Spleen (tissue), 11 donors: Measurements from ENCODE around the gene FAM117A. TPM values are rescaled to one million over a fixed set of nuclear protein-coding genes. Genes with fewer than 3 reads are reported as not detected.
A peak's percentile ranks its signal among the peaks of the same experiment; 100 is the strongest.

Experiments
- DNase-seq: peaks from one replicate; pipeline ENCODE4 v3.0.0-alpha.2; 2020
- H3K27ac ChIP-seq, 8 donors: fragments of 200-600 bp; sonication (generic) in 7 of 8; 1 replicate in 4 of 8; 2 replicates in 4 of 8; pipeline versions ENCODE4 v1.5.0 to v1.8.0; 2016 to 2021; ENCODE audit warnings: inconsistent platforms in 4 of 8, mild to moderate bottlenecking in 4 of 8, moderate library complexity in 1 of 8
- H3K27me3 ChIP-seq, 7 donors: fragments of 200-600 bp; sonication (generic) in 6 of 7; replicated peaks in 1 of 7; 1 replicate in 4 of 7; 2 replicates in 3 of 7; pipeline versions ENCODE4 v1.5.0 to v1.8.0; 2016 to 2021; ENCODE audit warnings: inconsistent platforms in 3 of 7, mild to moderate bottlenecking in 1 of 7
- H3K36me3 ChIP-seq, 6 donors: fragments of 200-600 bp; sonication (generic) in 5 of 6; 1 replicate in 4 of 6; 2 replicates in 2 of 6; pipeline versions ENCODE4 v1.5.0 to v1.8.0; 2016 to 2021; ENCODE audit warnings: inconsistent platforms in 2 of 6
- H3K4me1 ChIP-seq, 6 donors: fragments of 200-600 bp; sonication (generic) in 5 of 6; 1 replicate in 3 of 6; 2 replicates in 3 of 6; pipeline versions ENCODE4 v1.5.0 to v1.8.0; 2016 to 2021; ENCODE audit warnings: inconsistent platforms in 3 of 6
- H3K4me3 ChIP-seq, 8 donors: fragments of 200-600 bp; sonication (generic) in 7 of 8; 1 replicate in 4 of 8; 2 replicates in 4 of 8; pipeline versions ENCODE4 v1.5.0 to v1.8.0; 2016 to 2021; ENCODE audit warnings: inconsistent platforms in 4 of 8, mild to moderate bottlenecking in 4 of 8, moderate library complexity in 2 of 8
- H3K9me3 ChIP-seq, 8 donors: fragments of 200-600 bp; sonication (generic) in 7 of 8; 1 replicate in 4 of 8; 2 replicates in 4 of 8; pipeline versions ENCODE4 v1.5.0 to v1.8.0; 2016 to 2021; ENCODE audit warnings: inconsistent platforms in 4 of 8
- CTCF ChIP-seq, 11 experiments: fragments of 200-600 bp in 7 of 11; fragments of 450-650 bp in 4 of 11; sonication (generic) in 4 of 11; IDR thresholded peaks in 8 of 11; conservative IDR thresholded peaks in 3 of 11; 1 replicate in 7 of 11; 2 replicates in 4 of 11; pipeline versions ENCODE4 v1.4.0 to v1.8.0; 2016 to 2021; ENCODE audit warnings: antibody characterized with exemption in 11 of 11, inconsistent platforms in 4 of 11, mild to moderate bottlenecking in 1 of 11
- POLR2A ChIP-seq, 3 donors: fragments of 450-650 bp; IDR thresholded peaks; one replicate each; pipeline ENCODE4 v1.5.1; 2017; ENCODE audit warnings: antibody characterized with exemption in 3 of 3, mild to moderate bottlenecking in 1 of 3
- POLR2AphosphoS5 ChIP-seq, 3 donors: sonication (generic); formaldehyde crosslinking; IDR thresholded peaks; one replicate each; pipeline ENCODE4 v1.5.1; 2017; ENCODE audit warnings: antibody characterized with exemption in 3 of 3
- WGBS, 5 donors: extraction: QIAGEN DNeasy Blood & Tissue Kit in 3 of 5; methylation state at CpG; one replicate each; pipeline versions ENCODE4 v1.1.5 to v1.1.7; 2013 to 2018; 5-methylcytosine and 5-hydroxymethylcytosine counted together
- intact Hi-C: fragments of 100-400 bp; cut with DNase I; formaldehyde crosslinking; loops from one replicate; pipeline ENCODE4 v1.15.0; 2023; ENCODE audit warnings: low total_unique reads
- polyA plus RNA-seq, 3 donors: library from polyadenylated mRNA; stranded (reverse); fragments of 200-250 nt; gene quantifications; one replicate each; pipeline ENCODE4 v1.2.1, GENCODE V29; 2013
- total RNA-seq, 7 donors: library from RNA; depleted of rRNA in 3 of 7; stranded (reverse); fragments of >200 nt in 3 of 7; fragmentation: NEBNext Ultra II Directional in 4 of 7; extraction: Animal tissue kit (Norgen Biotek cat#: 25700) in 4 of 7; gene quantifications; one replicate each; pipeline versions ENCODE4 v1.1.0 to v1.2.1, GENCODE V29; 2016 to 2021
- donor health status: healthy with polysubstance abuse.
- donor health status: DM: no; HTN: no; CAD: no; lungs with moderate emphysema.
- donor health status: DM: no; HTN: no; CAD: no.
- donor health status: Bipolar disorder and iron deficiency.
- donor health status: healthy.
- donor health status: DM: no; HTN: no; CAD: no.
- donor health status: DM: yes; HTN: yes; CAD: no.

FAM117A gene
- total and polyA plus RNA-seq, 10 donors: 15.6 to 87.4 (median 47.4) TPM

GRCh38 chr17:49734515-49735490 is 29.1 kb downstream of the FAM117A start:
- Histone ChIP-seq H3K4me3 (no peak overlapping the region), H3K27ac (peak overlapping the region in 6 of 8 donors; percentile 13 to 95 (median 75)), H3K36me3 (peaks cover 0 to 38% (median 9%) of the 10 kb centered on the region in 6 donors), H3K27me3 (no peaks in the 10 kb centered on the region), H3K9me3 (no peaks in the 10 kb centered on the region), H3K4me1 (peaks cover 39 to 100% (median 93%) of the 10 kb centered on the region in 6 donors)
- no peak for DNase-seq
- 78 to 94% (median 84%) methylated on average over 13 of the region's 13 CpGs for WGBS, 5 donors
- intact Hi-C loops: no loop called here
- TF ChIP-seq CTCF (IDR thresholded peaks at IDR 0.05 in 8 of 11, conservative IDR thresholded peaks at IDR 0.05 in 3 of 11) (no peak), POLR2AphosphoS5 (IDR thresholded peaks at IDR 0.05) (no peak), POLR2A (IDR thresholded peaks at IDR 0.05) (no peak)

GRCh38 chr17:49731435-49731831 is 32.5 kb downstream of the FAM117A start:
- no peaks in the 10 kb centered on the region for H3K9me3 ChIP-seq
- H3K27me3 ChIP-seq: no peaks in the 10 kb centered on the region
- H3K4me3 ChIP-seq: no peak overlapping the region
- peak overlapping the region in 7 of 8 donors; percentile 48 to 94 (median 69) for H3K27ac ChIP-seq
- peaks cover 0 to 66% (median 19%) of the 10 kb centered on the region in 6 donors for H3K36me3 ChIP-seq
- TF ChIP-seq POLR2AphosphoS5 (IDR thresholded peaks at IDR 0.05) (no peak), POLR2A (IDR thresholded peaks at IDR 0.05) (no peak), CTCF (IDR thresholded peaks at IDR 0.05 in 8 of 11, conservative IDR thresholded peaks at IDR 0.05 in 3 of 11) (no peak)
- WGBS, 5 donors: 68 to 88% (median 84%) methylated on average over 4 of the region's 4 CpGs
- DNase-seq: no peak
- intact Hi-C loops: no loop called here
- H3K4me1 ChIP-seq: peaks cover 26 to 100% (median 88%) of the 10 kb centered on the region in 6 donors

GRCh38 chr17:49730785-49731434 is 33.0 kb downstream of the FAM117A start:
- Histone ChIP-seq H3K27ac (peak overlapping the region in 7 of 8 donors; percentile 48 to 94 (median 69)), H3K4me3 (no peak overlapping the region), H3K27me3 (no peaks in the 10 kb centered on the region), H3K36me3 (peaks cover 0 to 71% (median 22%) of the 10 kb centered on the region in 6 donors), H3K4me1 (peaks cover 26 to 99% (median 83%) of the 10 kb centered on the region in 6 donors), H3K9me3 (peaks cover 0 to under 1% (median 0%) of the 10 kb centered on the region in 8 donors)
- intact Hi-C loops: no loop called here
- no peak for DNase-seq
- TF ChIP-seq POLR2A (IDR thresholded peaks at IDR 0.05): no peak
- TF ChIP-seq POLR2AphosphoS5 (IDR thresholded peaks at IDR 0.05): no peak
- TF ChIP-seq CTCF (IDR thresholded peaks at IDR 0.05 in 8 of 11, conservative IDR thresholded peaks at IDR 0.05 in 3 of 11): no peak
- 72 to 93% (median 83%) methylated on average over 5 of the region's 5 CpGs for WGBS, 5 donors
